Endothelial cell of umbilical vein (primary cell): Measurements from ENCODE around the gene METRNL. TPM values are rescaled to one million over a fixed set of nuclear protein-coding genes. Genes with fewer than 3 reads are reported as not detected.
"Not testable (repeated sequence)": the region's sequence is repeated elsewhere in the genome, so short reads cannot be mapped to it uniquely, and the experiment has no call there.

Experiments
- BruUV-seq: library from RNA; stranded (reverse); fragments of 400-500 nt; replicated peaks from 2 replicates; lab custom pipeline; 2021; lab: Mats Ljungman, UMichigan
- CTCF ChIA-PET: fragments of 300-600, 350-600 bp; sonication (Branson Sonifier 250); formaldehyde crosslinking; loops from one replicate; lab custom pipeline; 2021; ENCODE audit warnings: antibody characterized with exemption, inconsistent platforms; lab: Charles Lee
- POLR2A ChIA-PET: fragments of 300-600, 350-600 bp; sonication (Branson Sonifier 250); formaldehyde crosslinking; loops from one replicate; lab custom pipeline; 2021; ENCODE audit warnings: antibody characterized with exemption, inconsistent platforms; lab: Charles Lee
- DNase-seq: peaks from one replicate; pipeline ENCODE4 v3.0.0-alpha.2; 2011; ENCODE audit warnings: low read depth, low spot score
- FAIRE-seq: peaks from 2 replicates; lab custom pipeline; 2011; peaks lifted over from hg19 to GRCh38; lab: Jason Lieb, UNC
- H2AFZ ChIP-seq: 2 replicates; pipeline ENCODE4 v1.6.0; 2012; ENCODE audit warnings: low read depth, low read length, control low read depth, inconsistent platforms
- H3K27ac ChIP-seq: 2 replicates; pipeline ENCODE4 v1.5.1; 2011; ENCODE audit warnings: low read depth, mild to moderate bottlenecking, control low read depth, low read length, moderate library complexity; ENCODE audit not compliant: insufficient read depth
- H3K27me3 ChIP-seq, 2 experiments: 2 replicates each; pipeline versions ENCODE4 v1.6.0 to v1.6.1; 2011; ENCODE audit warnings: low read length in 2 of 2, mixed read lengths in 1 of 2; ENCODE audit not compliant: control insufficient read depth in 2 of 2, insufficient read depth in 2 of 2
- H3K36me3 ChIP-seq, 2 experiments: 2 replicates in 1 of 2; 3 replicates in 1 of 2; pipeline ENCODE4 v1.5.1; 2011; ENCODE audit warnings: low read length in 2 of 2, mild to moderate bottlenecking in 1 of 2, moderate library complexity in 1 of 2; ENCODE audit not compliant: control insufficient read depth in 2 of 2, insufficient read depth in 2 of 2; ENCODE audit errors: extremely low read depth in 1 of 2
- H3K4me1 ChIP-seq: 3 replicates; pipeline ENCODE4 v1.5.1; 2011; ENCODE audit warnings: mild to moderate bottlenecking, low read length; ENCODE audit not compliant: control insufficient read depth, insufficient read depth; ENCODE audit errors: extremely low read depth
- H3K4me2 ChIP-seq: 2 replicates; pipeline ENCODE4 v1.6.1; 2011; ENCODE audit warnings: low read length, control low read depth, mixed read lengths; ENCODE audit not compliant: insufficient read depth
- H3K4me3 ChIP-seq, 3 experiments: fragments of 200-600 bp in 1 of 3; sonication (generic), shearing (Covaris generic) in 1 of 3; replicated peaks in 1 of 3; 2 replicates each; pipeline ENCODE4 v1.5.1; 2011 to 2016; ENCODE audit warnings: control low read depth in 3 of 3, low read length in 3 of 3, mild to moderate bottlenecking in 2 of 3, inconsistent platforms in 1 of 3, low read depth in 1 of 3, moderate library complexity in 1 of 3; ENCODE audit not compliant: insufficient read depth in 1 of 3
- H3K79me2 ChIP-seq: 2 replicates; pipeline ENCODE4 v1.6.0; 2012; ENCODE audit warnings: low read length, inconsistent platforms; ENCODE audit not compliant: control insufficient read depth, insufficient read depth
- H3K9ac ChIP-seq: replicated peaks from 2 replicates; pipeline ENCODE3; 2011; ENCODE audit warnings: low read length, control low read depth; ENCODE audit not compliant: insufficient read depth; ENCODE audit errors: extremely low read depth
- H3K9me1 ChIP-seq: replicated peaks from 3 replicates; pipeline ENCODE4 v1.6.0; 2011; ENCODE audit warnings: mild to moderate bottlenecking, low read length; ENCODE audit not compliant: control insufficient read depth, insufficient read depth; ENCODE audit errors: extremely low read depth
- H3K9me3 ChIP-seq: replicated peaks from 2 replicates; pipeline ENCODE4 v1.5.1; 2012; ENCODE audit warnings: low read length, inconsistent platforms; ENCODE audit not compliant: control insufficient read depth, insufficient read depth
- H4K20me1 ChIP-seq: replicated peaks from 2 replicates; pipeline ENCODE3; 2011; ENCODE audit warnings: mild to moderate bottlenecking, low read length; ENCODE audit not compliant: control insufficient read depth, insufficient read depth; ENCODE audit errors: extremely low read depth
- CTCF ChIP-seq, 2 donors: IDR thresholded peaks; 1 replicate in 1 of 2; 2 replicates in 1 of 2; pipeline ENCODE4 v1.5.1; 2011; ENCODE audit warnings: low read length in 2 of 2, mild to moderate bottlenecking in 2 of 2, moderate library complexity in 2 of 2, control low read depth in 1 of 2, inconsistent platforms in 1 of 2, low read depth in 1 of 2; ENCODE audit not compliant: insufficient read depth in 1 of 2; ENCODE audit errors: extremely low read depth in 1 of 2
- EZH2 ChIP-seq: IDR thresholded peaks from 2 replicates; pipeline ENCODE4 v1.6.1; 2012; ENCODE audit warnings: borderline replicate concordance, low read depth, mild to moderate bottlenecking, moderate library complexity, low read length, inconsistent platforms; ENCODE audit not compliant: severe bottlenecking
- FOS ChIP-seq: IDR thresholded peaks from 2 replicates; pipeline ENCODE4 v1.6.1; 2011; ENCODE audit warnings: mild to moderate bottlenecking, low read length, moderate library complexity, borderline replicate concordance; ENCODE audit not compliant: insufficient read depth
- GATA2 ChIP-seq: IDR thresholded peaks from 2 replicates; pipeline ENCODE4 v1.7.0; 2011; ENCODE audit warnings: low read depth, mild to moderate bottlenecking, moderate library complexity, mixed read lengths, low read length; ENCODE audit not compliant: insufficient read length, insufficient read depth
- JUN ChIP-seq: IDR thresholded peaks from 2 replicates; pipeline ENCODE4 v1.6.1; 2011; ENCODE audit warnings: borderline replicate concordance, low read depth; ENCODE audit not compliant: insufficient read length, insufficient read depth
- MYC ChIP-seq: IDR thresholded peaks from one replicate; pipeline ENCODE4 v1.6.1; 2011; ENCODE audit warnings: mild to moderate bottlenecking, low read depth, low read length
- POLR2A ChIP-seq: IDR thresholded peaks from 2 replicates; pipeline ENCODE4 v1.6.1; 2012; ENCODE audit warnings: low read depth, mild to moderate bottlenecking, control low read depth, low read length
- POLR2AphosphoS5 ChIP-seq: IDR thresholded peaks from 2 replicates; pipeline ENCODE4 v1.6.1; 2012; ENCODE audit warnings: low read depth, mild to moderate bottlenecking, control low read depth, low read length, moderate library complexity; ENCODE audit not compliant: insufficient read depth
- dilution Hi-C: fragments of 300-500 bp; cut with MboI; formaldehyde crosslinking; loops from one replicate; pipeline ENCODE4 v1.15.0; 2019; ENCODE audit warnings: low sequenced_read_pairs; ENCODE audit not compliant: extremely low pct_ligation_motif_present
- intact Hi-C: fragments of 100-400 bp; cut with micrococcal nuclease; formaldehyde crosslinking; loops from one replicate; pipeline ENCODE4 v1.10.0; 2022
- polyA plus RNA-seq, 4 experiments: library from polyadenylated mRNA; depleted of rRNA in 3 of 4; stranded (reverse) in 3 of 4; unstranded in 1 of 4; fragments of >200 nt; gene quantifications; 2 replicates each; pipeline versions ENCODE4 v1.2.1 to v1.2.3, GENCODE V29; 2011 to 2012; ENCODE audit warnings: missing spikeins in 1 of 4
- total RNA-seq: library from RNA; stranded (reverse); gene quantifications from 2 replicates; pipeline ENCODE4 v1.2.3, GENCODE V29; 2021
- TF ChIP-seq, protein P1 (sequence below): IDR thresholded peaks from 2 replicates; pipeline ENCODE4 v1.6.1; 2011; ENCODE audit not compliant: insufficient read depth, insufficient read length

Gene METRNL
- total and polyA plus RNA-seq, 2 donors (not counting 3 experiments of a cell fraction or from before 2014, with no cell fraction given) = 29.5 to 54.4 TPM

GRCh38 chr17:83119987-83120864 is 40.8 kb downstream of the METRNL start:
- intact Hi-C loops (no loop called here), dilution Hi-C loops (no loop called here)
- H2AFZ ChIP-seq = no peak overlapping the region
- no peaks in the 10 kb centered on the region for H3K9me3 ChIP-seq
- no TSS peak for BruUV-seq
- no peaks in the 10 kb centered on the region for H3K4me1 ChIP-seq
- no peak for DNase-seq
- TF ChIP-seq CTCF (IDR thresholded peaks at IDR 0.05; ENCODE audit: extremely low read depth in 1 of 2, insufficient read depth in 1 of 2, low read depth in 1 of 2, low read length in 2 of 2) (no peak), JUN (no peak), MYC (no peak), FOS (no peak), GATA2 (no peak), EZH2 (no peak), POLR2AphosphoS5 (no peak), POLR2A (no peak)
- TF ChIP-seq, protein P1, sequence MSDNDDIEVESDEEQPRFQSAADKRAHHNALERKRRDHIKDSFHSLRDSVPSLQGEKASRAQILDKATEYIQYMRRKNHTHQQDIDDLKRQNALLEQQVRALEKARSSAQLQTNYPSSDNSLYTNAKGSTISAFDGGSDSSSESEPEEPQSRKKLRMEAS = no peak
- ChIA-PET CTCF (no interaction called here), POLR2A (no interaction called here)
- H3K79me2 ChIP-seq = no peaks in the 10 kb centered on the region
- no peaks in the 10 kb centered on the region for H3K9me1 ChIP-seq
- no peak overlapping the region for H3K4me2 ChIP-seq
- no peak overlapping the region for H3K9ac ChIP-seq
- H3K4me3 ChIP-seq = no peak overlapping the region
- no peak for FAIRE-seq
- H4K20me1 ChIP-seq = no peaks in the 10 kb centered on the region
- H3K27me3 ChIP-seq = no peaks in the 10 kb centered on the region
- H3K36me3 ChIP-seq = no peaks in the 10 kb centered on the region
- H3K27ac ChIP-seq = no peak overlapping the region

GRCh38 chr17:83121473-83121872 is 42.1 kb downstream of the METRNL start:
- FAIRE-seq, CTCF ChIA-PET, H4K20me1 ChIP-seq, H3K9ac ChIP-seq, H3K36me3 ChIP-seq, H2AFZ ChIP-seq, H3K4me3 ChIP-seq, H3K27me3 ChIP-seq, DNase-seq, H3K9me3 ChIP-seq, dilution Hi-C loops, POLR2A ChIA-PET, intact Hi-C loops, H3K4me2 ChIP-seq, H3K4me1 ChIP-seq, H3K79me2 ChIP-seq, BruUV-seq, H3K9me1 ChIP-seq, H3K27ac ChIP-seq: not testable (repeated sequence)
